Right ventricle myocardium superior (tissue), 1 donor: Measurements from ENCODE around the gene DRAM1. TPM values are rescaled to one million over a fixed set of nuclear protein-coding genes. Genes with fewer than 3 reads are reported as not detected.

Source experiments
- ATAC-seq: fragments of 200-7000 bp; cut with Tn5 transposase; one replicate; pipeline ENCODE4 v1.9.1; 2020; ENCODE audit warnings: mild to moderate bottlenecking; ENCODE audit not compliant: poor library complexity
- DNase-seq: peaks from one replicate; pipeline ENCODE4 v3.0.0-alpha.2; 2020
- intact Hi-C: fragments of 100-400 bp; cut with DNase I; formaldehyde crosslinking; loops from one replicate; pipeline ENCODE4 v1.11.2; 2022
- total RNA-seq: library from RNA; stranded (reverse); fragmentation: NEBNext Ultra II Directional; extraction: Animal tissue kit (Norgen Biotek cat#: 25700); gene quantifications from one replicate; pipeline ENCODE4 v1.2.1, GENCODE V29; 2021
- donor health status: DM: no; HTN: yes; CAD: no; lungs with severe emphysema.

DRAM1 gene
- total RNA-seq, 1 donor from 2014 or later, result 5.0 TPM

- intact Hi-C loops, result no loop called here
- no peak for DNase-seq
- no peak for ATAC-seq
Observed at GRCh38 chr12:101929365-101930041, 52.1 kb downstream of the DRAM1 start.

- intact Hi-C loops, result no loop called here
- ATAC-seq (no peak), DNase-seq (no peak)
Observed at GRCh38 chr12:101931498-101932326, 54.3 kb downstream of the DRAM1 start.

DNA sequence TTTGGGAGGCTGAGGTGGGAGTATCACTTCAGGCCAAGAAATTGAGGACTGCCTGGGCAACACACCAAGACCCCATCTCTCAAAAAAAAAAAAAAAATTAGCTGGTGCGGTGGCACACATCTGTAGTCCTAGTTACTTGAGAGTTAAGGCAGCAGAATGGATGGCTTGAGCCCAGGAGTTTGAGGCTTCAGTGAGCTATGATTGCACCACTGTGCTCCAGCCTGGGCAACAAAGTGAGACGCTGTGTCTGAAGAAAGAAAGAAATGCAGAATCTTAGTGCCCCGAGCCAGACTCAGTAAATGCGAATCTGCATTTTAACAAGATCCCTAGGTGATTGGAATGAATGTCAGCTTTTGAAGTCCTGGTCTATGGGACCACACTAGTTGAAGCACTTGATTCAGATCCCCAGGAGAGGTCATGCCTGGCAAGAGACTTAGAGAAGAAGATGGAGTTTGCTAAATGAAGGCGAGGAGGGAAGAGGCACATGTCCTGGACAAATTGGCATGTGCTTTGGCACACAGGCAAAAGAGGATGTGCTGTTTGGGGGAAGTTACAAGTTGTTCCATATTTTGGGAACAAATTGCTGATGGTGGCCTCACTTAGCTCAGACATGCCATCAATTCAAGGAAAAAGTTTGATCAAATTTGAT lies 56.6 kb downstream of the DRAM1 start:
- ATAC-seq, result peak; percentile 46
- DNase-seq, result no peak
- intact Hi-C loops, result no loop called here

GRCh38 chr12:101935890-101936746 lies 58.7 kb downstream of the DRAM1 start:
- intact Hi-C loops, result no loop called here
- ATAC-seq, result peak; percentile 82
- peak; percentile 77 for DNase-seq

GRCh38 chr12:101939306-101939705 lies 61.9 kb downstream of the DRAM1 start:
- peak; percentile 37 for ATAC-seq

GRCh38 chr12:101939856-101940265 lies 62.5 kb downstream of the DRAM1 start:
- intact Hi-C loops, result no loop called here
- ATAC-seq (peak; percentile 71), DNase-seq (no peak)

More at GRCh38 chr12:101939306-101939705, 61.9 kb downstream of the DRAM1 start:
- intact Hi-C loops, result no loop called here
- DNase-seq, result no peak

- intact Hi-C loops, result no loop called here
- no peak for ATAC-seq
- no peak for DNase-seq
Observed at GRCh38 chr12:101940400-101940950, 63.1 kb downstream of the DRAM1 start.

DNA sequence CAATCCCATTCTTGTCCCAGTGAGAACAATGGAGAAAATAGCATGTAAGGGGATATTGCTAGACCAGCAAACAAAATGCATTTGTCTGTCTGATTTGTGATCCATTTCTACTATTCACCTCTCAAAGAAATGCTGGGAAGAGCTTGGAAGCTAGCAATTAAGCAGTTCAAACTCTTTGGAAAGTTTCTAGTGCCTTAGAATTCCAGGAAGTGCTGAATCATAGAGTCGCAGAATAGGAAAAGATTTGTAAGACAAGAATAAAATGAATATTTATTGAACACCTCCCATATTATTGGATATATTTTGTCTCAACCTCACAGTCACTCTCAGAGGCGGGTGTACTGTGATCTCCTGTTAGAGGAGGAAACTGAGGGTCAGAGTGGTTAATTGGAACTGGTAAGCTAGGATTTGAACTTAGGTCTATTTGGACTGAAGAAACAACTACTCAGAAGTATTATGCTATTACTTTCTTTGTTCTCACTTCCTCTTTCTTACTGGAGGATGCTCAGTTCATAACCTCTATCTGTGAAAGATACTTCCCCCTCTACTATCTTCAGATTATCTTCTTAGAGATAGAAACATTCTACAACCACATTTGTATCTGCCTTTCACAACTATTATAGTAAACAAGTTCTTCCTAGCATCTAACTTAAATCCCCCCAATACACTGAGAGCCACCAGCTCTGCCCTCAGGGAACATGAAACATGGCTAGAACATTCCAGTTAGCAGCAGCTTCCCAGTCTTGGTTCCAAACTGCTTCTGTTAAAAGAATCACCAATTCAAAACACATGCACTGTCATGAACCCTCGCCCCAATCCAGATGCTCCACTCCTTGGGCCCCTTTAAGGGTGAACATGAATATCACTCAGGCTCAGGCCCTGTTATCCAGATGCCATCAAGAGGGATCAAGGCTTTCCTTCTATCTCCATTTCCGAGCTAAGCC lies 64.2 kb downstream of the DRAM1 start:
- no peak for ATAC-seq
- intact Hi-C loops, result no loop called here
- DNase-seq, result no peak

DNA sequence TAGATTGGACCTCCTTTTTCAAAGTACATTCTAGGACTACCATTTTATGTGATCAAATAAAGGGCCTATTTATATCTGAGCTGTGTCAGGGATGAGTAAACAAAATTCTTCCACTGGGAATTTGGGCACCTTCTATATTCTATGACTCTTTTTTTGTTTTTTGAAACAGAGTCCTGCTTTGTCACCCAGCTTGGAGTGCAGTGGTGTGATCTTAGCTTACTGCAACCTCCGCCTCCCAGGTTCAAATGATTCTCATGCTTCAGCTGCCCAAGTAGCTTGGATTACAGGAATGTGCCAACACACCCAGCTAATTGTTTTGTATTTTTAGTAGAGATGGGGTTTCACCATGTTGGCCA lies 64.8 kb downstream of the DRAM1 start:
- no peak for DNase-seq
- ATAC-seq, result no peak
- intact Hi-C loops, result no loop called here

- no peak for DNase-seq
- intact Hi-C loops, result no loop called here
- no peak for ATAC-seq
Observed at GRCh38 chr12:101945369-101946232, 68.2 kb downstream of the DRAM1 start.

- DNase-seq (no peak), ATAC-seq (no peak)
- intact Hi-C loops, result no loop called here
Observed at GRCh38 chr12:101946233-101946611, 68.8 kb downstream of the DRAM1 start.

DNA sequence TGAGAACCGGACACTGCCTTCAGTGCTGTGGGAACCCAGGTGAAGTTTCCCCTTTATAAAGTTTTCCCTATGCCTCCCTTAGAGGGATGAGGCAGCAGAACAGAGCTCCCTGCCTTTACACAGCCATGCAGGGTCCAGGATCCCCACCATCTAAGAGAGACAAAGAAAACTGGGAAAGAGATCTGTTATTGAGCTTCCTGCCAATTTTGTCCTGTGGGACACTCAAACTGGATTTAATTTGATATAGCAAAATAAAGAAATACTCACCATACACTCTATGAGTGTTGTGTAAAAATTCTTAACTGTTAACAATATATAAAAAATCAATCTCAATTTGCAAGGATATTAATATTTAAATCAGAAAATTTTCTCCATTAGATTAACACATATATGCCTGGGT lies 69.9 kb downstream of the DRAM1 start:
- no peak for DNase-seq
- no peak for ATAC-seq
- intact Hi-C loops, result no loop called here

DNA sequence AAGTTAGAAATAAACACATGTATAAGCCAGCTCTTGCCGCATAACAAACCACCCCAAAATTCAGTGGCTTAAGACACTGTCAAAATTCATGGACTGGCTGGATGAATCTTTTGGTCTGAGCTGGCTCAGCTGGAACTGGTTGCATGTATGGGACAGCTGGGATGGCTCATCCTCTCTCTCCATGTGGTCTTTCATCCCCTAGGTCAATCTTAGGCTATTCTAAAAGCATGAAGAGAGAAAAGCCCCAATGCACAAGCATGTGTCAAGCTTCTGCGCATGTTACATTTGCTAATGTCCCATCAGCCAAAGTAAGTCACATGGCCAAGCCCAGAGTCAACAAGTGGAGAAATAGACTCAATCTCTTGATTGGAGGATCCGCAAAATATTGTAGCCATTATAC lies 71.0 kb downstream of the DRAM1 start:
- DNase-seq (no peak), ATAC-seq (no peak)
- intact Hi-C loops, result no loop called here

GRCh38 chr12:101951002-101951670 lies 73.8 kb downstream of the DRAM1 start:
- intact Hi-C loops, result no loop called here
- DNase-seq (no peak), ATAC-seq (no peak)

GRCh38 chr12:101954113-101954512 lies 76.7 kb downstream of the DRAM1 start:
- intact Hi-C loops, result no loop called here
- DNase-seq, result no peak

DNA sequence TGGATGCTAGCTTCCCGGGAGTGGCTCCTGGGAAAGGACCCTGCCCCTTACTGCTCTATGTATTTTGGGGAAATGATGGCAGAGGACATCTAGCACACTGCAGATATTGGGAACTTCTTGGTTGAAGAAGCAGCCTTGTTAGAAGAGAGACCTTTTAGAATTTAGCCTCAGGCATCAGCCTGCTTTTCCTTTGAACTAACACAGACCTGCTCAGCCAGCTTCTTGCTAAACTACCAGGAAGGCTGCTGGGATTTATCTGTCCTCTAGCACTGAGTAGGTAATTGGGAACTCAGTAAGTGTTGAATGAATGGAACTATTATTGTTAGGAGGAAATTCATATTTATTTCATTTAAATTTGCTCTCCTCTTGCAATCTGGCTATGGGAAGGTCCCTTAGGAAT lies 77.3 kb downstream of the DRAM1 start:
- intact Hi-C loops, result no loop called here
- DNase-seq, result no peak
- no peak for ATAC-seq

More at GRCh38 chr12:101954113-101954512, 76.7 kb downstream of the DRAM1 start:
- no peak for ATAC-seq
